Prostate gland (tissue), 2 donors: ENCODE data around the gene THEMIS2. TPM values are rescaled to one million over a fixed set of nuclear protein-coding genes. Genes with fewer than 3 reads are reported as not detected.
A peak's percentile ranks its signal among the peaks of the same experiment; 100 is the strongest.

Experiments used
- DNase-seq: peaks from one replicate; pipeline ENCODE4 v3.0.0-alpha.2; 2019; ENCODE audit warnings: low spot score
- H3K27ac ChIP-seq, 2 donors: fragments of 200-600 bp; sonication (generic); 2 replicates each; pipeline ENCODE4 v1.5.1; 2017 to 2019
- H3K27me3 ChIP-seq: fragments of 200-600 bp; sonication (generic); replicated peaks from 2 replicates; pipeline ENCODE4 v1.5.1; 2019; ENCODE audit not compliant: insufficient read depth
- H3K36me3 ChIP-seq, 2 donors: fragments of 200-600 bp; sonication (generic); 1 replicate in 1 of 2; 2 replicates in 1 of 2; pipeline versions ENCODE4 v1.5.1 to v1.8.1; 2017 to 2019
- H3K4me1 ChIP-seq: fragments of 200-600 bp; sonication (generic); replicated peaks from 2 replicates; pipeline ENCODE4 v1.5.1; 2019
- H3K4me3 ChIP-seq, 2 donors: fragments of 200-600 bp; sonication (generic); 2 replicates each; pipeline ENCODE4 v1.5.1; 2017 to 2019
- H3K9me3 ChIP-seq: fragments of 200-600 bp; sonication (generic); 2 replicates; pipeline ENCODE4 v1.5.1; 2017
- CTCF ChIP-seq, 4 experiments: fragments of 200-600 bp in 2 of 4; fragments of 450-650 bp in 2 of 4; sonication (generic) in 2 of 4; IDR thresholded peaks; 1 replicate in 3 of 4; 2 replicates in 1 of 4; pipeline ENCODE4 v1.5.1; 2016 to 2019; ENCODE audit warnings: antibody characterized with exemption in 4 of 4, mild to moderate bottlenecking in 2 of 4, moderate library complexity in 2 of 4
- POLR2A ChIP-seq: fragments of 450-650 bp; IDR thresholded peaks from one replicate; pipeline ENCODE4 v1.6.1; 2016; ENCODE audit warnings: antibody characterized with exemption, mild to moderate bottlenecking
- POLR2AphosphoS5 ChIP-seq: sonication (generic); formaldehyde crosslinking; IDR thresholded peaks from one replicate; pipeline ENCODE4 v1.6.1; 2017; ENCODE audit warnings: antibody characterized with exemption
- WGBS: methylation state at CpG from one replicate; pipeline ENCODE4 v1.1.5; 2018; 5-methylcytosine and 5-hydroxymethylcytosine counted together
- intact Hi-C: fragments of 100-400 bp; cut with DNase I; formaldehyde crosslinking; loops from one replicate; pipeline ENCODE4 v1.14.2; 2022
- total RNA-seq, 2 donors: library from RNA; depleted of rRNA; stranded (reverse); fragments of >200 nt; gene quantifications; one replicate each; pipeline ENCODE4 v1.1.0, GENCODE V29; 2016

The THEMIS2 gene
- total RNA-seq, 2 donors from 2014 or later: 3.6 to 140 TPM

DNA sequence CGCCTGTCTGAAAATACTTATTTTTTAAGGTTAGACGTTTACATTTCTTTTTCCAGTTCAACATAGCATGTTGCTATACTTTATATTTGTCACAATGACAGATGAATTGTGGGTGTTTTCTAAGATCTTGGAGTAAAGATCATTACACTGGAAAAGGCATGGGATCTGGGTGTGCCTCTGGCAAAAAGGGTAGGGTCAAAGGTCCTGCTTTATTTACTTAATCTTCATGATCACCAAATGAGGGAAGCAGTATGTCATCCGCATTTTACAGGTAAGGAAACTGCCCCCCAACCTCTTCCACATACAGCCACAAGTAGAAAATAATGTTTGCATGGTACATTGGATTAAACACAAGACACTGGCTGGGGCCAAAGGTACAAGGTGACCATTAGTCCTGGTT is 49.9 kb downstream of the THEMIS2 start:
- TF ChIP-seq POLR2A (no peak), POLR2AphosphoS5 (no peak), CTCF (IDR thresholded peaks at IDR 0.05) (no peak)
- intact Hi-C loops: no loop called here
- no peak overlapping the region for H3K27ac ChIP-seq
- DNase-seq: no peak
- no peaks in the 10 kb centered on the region for H3K9me3 ChIP-seq
- H3K27me3 ChIP-seq: no peaks in the 10 kb centered on the region
- WGBS: 86% methylated on average over 3 of the region's 3 CpGs
- H3K36me3 ChIP-seq: no peaks in the 10 kb centered on the region
- H3K4me1 ChIP-seq: no peaks in the 10 kb centered on the region
- H3K4me3 ChIP-seq: no peak overlapping the region

DNA sequence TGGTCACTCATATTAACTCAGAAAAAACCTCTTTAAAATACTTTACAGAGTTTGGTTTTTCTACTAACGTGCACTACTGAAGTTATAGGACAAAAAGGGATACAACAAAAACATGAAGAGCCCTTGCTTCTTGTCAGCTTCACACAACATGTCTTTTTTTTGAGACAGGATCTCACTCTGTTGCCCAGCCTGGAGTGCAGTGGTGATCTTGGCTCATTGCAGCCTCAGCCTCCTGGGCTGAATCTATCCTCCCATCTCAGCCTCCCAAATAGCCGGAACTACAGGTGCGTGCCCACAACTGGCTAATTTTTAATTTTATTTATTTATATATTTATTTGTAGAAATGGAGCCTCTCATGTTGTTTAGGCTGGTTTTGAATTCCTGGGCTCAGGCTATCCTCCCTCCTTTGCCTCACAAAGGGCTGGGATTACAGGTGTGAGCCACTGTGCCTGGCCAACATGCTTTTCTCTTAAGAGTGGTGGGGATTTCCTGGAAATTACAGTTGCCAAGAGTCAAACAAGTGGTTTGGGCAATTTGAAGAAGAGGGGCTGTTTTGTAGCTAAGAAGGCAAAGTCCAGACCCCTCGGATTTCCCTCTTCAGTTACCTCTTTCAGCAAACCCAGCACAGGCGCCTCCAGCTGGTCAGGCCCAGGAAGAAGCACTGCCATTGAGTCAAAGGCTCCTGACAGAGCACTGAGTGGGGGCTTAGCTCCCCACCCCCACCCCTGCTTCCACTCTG is 56.0 kb downstream of the THEMIS2 start:
- DNase-seq: no peak
- TF ChIP-seq POLR2A: no peak
- TF ChIP-seq CTCF (IDR thresholded peaks at IDR 0.05): no peak
- no peak for TF ChIP-seq POLR2AphosphoS5
- WGBS: 64% methylated on average over 5 of the region's 5 CpGs
- Histone ChIP-seq H3K27ac (no peak overlapping the region), H3K4me3 (no peak overlapping the region), H3K36me3 (no peaks in the 10 kb centered on the region), H3K27me3 (no peaks in the 10 kb centered on the region), H3K9me3 (no peaks in the 10 kb centered on the region), H3K4me1 (no peaks in the 10 kb centered on the region)
- intact Hi-C loops: no loop called here

DNA sequence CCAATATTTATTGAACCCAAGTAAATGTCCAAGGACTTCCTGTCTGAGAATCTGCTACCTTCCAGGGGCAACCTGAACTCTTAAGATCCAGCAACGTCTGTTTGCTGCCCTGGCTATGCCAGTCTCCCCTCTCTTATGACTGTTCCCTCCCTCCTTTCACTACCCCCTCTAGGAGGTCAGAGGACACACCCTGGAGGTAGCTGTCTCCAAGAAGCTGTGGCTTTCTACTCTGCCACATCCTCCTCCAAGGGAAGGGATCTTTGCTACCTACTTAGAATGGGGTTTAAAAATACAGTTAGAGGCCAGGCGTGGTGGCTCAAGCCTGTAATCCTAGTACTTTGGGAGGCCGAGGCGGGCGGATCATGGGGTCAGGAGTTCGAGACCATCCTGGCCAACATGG is 58.8 kb downstream of the THEMIS2 start:
- H3K27me3 ChIP-seq: no peaks in the 10 kb centered on the region
- no peaks in the 10 kb centered on the region for H3K9me3 ChIP-seq
- H3K36me3 ChIP-seq: no peaks in the 10 kb centered on the region
- no peak for DNase-seq
- no peak overlapping the region for H3K4me3 ChIP-seq
- TF ChIP-seq POLR2A (no peak), CTCF (IDR thresholded peaks at IDR 0.05) (no peak), POLR2AphosphoS5 (no peak)
- intact Hi-C loops: no loop called here
- 89% methylated on average over 6 of the region's 6 CpGs for WGBS
- no peak overlapping the region for H3K27ac ChIP-seq
- H3K4me1 ChIP-seq: no peaks in the 10 kb centered on the region

GRCh38 chr1:27931759-27932158 is 59.4 kb downstream of the THEMIS2 start:
- TF ChIP-seq POLR2AphosphoS5 (no peak), POLR2A (no peak), CTCF (IDR thresholded peaks at IDR 0.05) (no peak)
- intact Hi-C loops: no loop called here

GRCh38 chr1:27934818-27935549 is 62.6 kb downstream of the THEMIS2 start, which contains the start of gene SMPDL3B:
TSS of gene SMPDL3B (plus strand) at chr1:27935000. CDS start at chr1:27935184, 184 bp downstream.
- intact Hi-C loops: no loop called here
- Histone ChIP-seq H3K27me3 (no peaks in the 10 kb centered on the region), H3K36me3 (no peaks in the 10 kb centered on the region), H3K9me3 (no peaks in the 10 kb centered on the region), H3K4me3 (peak within 1 kb of the TSS; percentile 18 to 23), H3K4me1 (no peaks in the 10 kb centered on the region), H3K27ac (peak within 1 kb of the TSS in 1 of 2 donors; percentile 51)
- DNase-seq: peak; percentile 31
- WGBS: 6% methylated on average over 15 of the region's 16 CpGs
- TF ChIP-seq POLR2A (no peak), POLR2AphosphoS5 (peak; percentile 39), CTCF (IDR thresholded peaks at IDR 0.05) (peak in 1 of 4 experiments; percentile 39)

More at GRCh38 chr1:27931759-27932158, 59.4 kb downstream of the THEMIS2 start:
- DNase-seq: no peak
- Histone ChIP-seq H3K9me3 (no peaks in the 10 kb centered on the region), H3K27ac (no peak overlapping the region), H3K4me3 (no peak overlapping the region), H3K27me3 (no peaks in the 10 kb centered on the region), H3K4me1 (no peaks in the 10 kb centered on the region), H3K36me3 (no peaks in the 10 kb centered on the region)
- WGBS: 80% methylated on average over 4 of the region's 4 CpGs
